GM21528 (cell line): ENCODE measurements around the gene CDH22.

Source experiments
- ATAC-seq: cut with Tn5 transposase; IDR thresholded peaks from one replicate; pipeline ENCODE4 v1.9.1; 2021; ENCODE audit warnings: mild to moderate bottlenecking, moderate library complexity; ENCODE audit not compliant: unreplicated experiment, low FRiP score

CDH22 gene

DNA sequence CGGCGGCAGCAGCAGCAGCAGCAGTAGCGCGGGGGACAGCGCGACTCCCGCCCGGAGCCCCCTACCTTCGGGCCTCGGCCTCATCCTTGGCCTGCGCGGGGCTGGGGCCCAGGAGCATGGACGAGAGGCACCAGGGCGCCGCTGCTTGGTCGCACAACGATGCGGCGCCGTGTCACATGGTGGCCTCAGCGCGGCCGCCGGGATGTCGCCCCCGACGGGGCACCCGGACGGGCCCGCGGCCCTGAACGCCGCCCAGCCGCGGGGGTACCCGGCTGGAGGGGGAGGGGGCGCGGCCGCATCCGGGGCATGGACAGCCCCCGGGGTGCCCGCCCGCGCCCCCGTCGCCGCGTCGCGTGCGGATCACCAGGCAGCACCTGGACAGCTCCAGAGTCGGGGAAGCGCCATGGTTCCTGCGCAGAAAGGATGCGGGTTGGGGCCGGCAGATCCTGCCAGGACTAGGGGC lies 57.1 kb downstream of the CDH22 start:
- no peak for ATAC-seq

DNA sequence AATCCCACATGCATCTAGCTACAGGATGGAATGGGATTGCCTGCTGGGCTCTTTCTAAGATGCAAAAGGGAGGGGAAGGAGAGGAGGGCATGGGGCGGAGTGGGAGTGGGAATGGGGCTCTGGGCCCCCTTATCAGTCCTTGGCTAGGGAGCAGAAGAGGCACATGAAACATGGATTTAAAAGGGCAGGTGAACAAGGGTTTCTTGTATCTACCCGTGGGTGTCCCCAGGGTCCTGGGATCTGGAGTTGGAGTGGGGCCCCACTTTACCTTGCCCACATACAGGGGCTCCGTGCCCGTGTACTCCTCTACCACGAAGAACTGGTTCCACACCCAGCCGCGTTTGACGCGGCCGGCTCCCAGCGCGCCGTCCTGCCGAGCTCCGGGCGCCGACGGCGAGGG lies 57.5 kb downstream of the CDH22 start:
- ATAC-seq = no peak

DNA sequence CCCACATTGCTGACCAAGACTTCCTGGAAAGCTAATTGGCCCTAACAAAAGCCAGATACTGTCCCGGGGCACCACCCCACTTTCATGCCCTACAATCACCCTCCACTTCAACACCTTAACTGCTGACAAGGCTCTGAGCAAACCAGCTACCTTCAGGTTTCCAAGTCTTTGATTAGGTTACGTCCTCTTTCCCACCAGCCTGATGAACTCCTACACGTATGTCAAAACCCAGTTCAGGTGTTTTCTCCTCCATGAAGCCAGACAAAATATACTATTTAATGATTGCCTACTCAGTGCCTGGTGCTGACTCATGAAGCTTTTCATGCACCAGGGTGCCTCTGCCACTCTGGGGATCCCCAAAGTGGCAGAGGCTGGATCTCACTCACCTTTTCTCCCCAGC lies 58.6 kb downstream of the CDH22 start:
- ATAC-seq = no peak

DNA sequence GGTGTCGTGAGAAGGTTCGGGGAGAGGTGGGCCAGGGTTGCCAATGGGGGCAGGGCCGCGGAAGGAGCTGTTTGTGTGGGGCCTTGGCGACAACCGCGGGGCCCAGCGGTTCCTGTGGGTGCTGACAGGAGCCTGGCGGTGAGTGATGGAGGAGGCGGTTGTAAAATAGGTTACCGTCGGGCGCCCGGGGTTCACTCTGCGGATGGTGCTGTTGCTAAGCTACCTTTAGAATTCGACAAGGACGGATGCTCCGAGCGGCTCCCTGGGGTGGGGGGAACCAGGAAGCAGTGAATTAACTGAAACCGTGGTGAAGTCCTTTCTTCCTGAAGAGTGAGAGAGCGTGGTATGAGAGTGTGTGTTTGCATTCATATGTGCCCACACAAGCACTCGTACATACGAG lies 61.7 kb downstream of the CDH22 start:
- ATAC-seq = no peak

DNA sequence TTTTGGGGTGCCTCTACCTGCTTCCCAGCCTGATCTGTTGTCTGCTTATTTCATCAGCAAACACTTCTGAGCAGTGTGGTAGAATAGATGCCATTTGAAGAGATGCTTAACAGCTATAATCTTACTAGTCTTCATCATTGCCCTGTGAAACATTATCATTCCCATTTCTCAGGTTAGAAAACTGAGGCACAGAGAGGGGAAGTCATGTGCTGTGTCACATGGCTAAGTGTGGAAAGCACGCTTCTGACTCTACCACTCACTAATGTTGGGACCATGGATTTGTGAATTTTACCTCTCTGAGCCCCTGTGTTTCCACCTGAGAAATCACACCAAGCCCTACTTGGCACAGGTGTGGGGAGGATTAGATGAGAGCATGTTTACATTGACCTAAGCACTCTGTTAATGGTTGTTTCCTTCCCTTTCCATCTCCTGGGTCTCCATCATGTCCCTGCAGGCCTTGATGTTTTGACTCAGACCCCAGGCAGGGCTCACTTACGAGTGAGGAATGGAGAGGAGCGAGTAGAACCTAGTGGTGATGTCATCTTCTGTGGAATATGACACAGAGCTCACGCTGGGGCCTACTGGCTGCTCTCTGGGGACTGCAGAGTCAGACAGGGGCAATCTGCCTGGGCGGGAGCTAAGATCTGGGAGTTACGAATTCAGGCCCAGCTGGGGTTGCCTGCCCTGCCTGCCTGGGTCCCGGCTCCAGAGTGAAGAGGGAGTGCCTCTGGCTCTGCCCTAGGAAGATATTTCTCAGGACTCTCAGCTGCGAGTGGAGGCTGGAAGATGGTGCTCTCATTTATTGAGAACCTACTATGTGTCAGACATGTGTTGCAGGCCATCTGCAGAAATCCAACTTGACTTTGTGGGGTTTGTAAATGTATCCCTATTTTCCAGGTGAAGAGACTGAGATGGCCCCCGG lies 64.3 kb downstream of the CDH22 start:
- no peak for ATAC-seq

DNA sequence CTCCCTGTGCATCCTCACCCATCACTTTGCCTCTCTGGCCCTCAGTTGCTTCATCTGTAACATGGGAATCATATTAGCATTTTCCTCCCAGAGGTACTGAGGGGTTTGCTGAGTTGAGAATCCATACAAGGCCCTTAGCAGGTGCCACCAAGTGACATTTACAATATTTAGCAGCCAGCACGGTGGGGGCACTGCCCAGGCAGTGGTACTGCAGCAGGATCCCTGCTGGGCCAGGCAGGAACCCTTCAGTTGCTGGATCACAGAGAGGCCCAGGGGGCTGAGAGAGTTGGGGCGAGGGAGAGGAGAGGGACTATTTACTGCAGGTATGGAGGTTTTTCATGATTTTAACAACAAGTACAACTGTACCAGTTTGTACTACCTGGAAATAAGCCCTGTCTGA lies 65.9 kb downstream of the CDH22 start:
- no peak for ATAC-seq

DNA sequence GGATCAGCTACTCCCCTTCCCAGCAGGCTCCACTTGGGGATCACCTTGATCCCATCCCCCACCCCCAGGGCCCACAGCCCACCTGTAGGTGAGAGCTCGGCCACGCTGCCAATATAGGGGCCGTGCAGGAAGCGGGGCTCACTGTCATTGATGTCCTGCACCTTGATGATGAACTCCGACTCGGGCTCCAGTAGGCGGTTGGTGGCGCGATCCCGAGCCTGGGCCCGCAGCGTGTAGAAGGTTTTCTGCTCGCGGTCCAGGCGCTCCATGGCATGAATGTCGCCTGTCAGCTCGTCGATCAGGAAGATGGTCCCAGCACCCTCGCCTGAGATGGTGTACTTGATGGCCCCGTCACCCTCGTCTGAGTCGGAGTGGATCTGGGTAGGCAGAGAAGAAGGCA lies 67.4 kb downstream of the CDH22 start:
- no peak for ATAC-seq

DNA sequence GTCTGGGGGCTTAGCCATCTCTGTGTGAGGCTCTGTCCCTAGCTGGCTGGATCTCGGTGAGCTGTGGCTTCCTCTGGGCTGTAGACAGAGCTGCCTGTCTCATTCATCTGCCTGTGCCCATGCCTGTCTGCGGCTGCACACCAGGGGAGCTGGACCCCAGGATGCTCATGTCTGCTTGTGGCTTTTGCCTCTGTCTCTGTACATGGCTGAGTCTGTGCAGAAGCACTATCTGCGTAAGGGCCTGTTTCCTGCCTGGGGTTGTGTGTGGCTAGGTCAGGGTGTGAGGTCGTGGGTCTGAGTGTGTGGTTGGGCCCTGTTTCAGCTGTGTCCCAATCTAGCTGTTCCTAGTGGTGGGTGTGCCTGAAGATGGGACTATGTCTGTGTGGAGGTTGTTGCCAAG lies 68.2 kb downstream of the CDH22 start:
- ATAC-seq = no peak

DNA sequence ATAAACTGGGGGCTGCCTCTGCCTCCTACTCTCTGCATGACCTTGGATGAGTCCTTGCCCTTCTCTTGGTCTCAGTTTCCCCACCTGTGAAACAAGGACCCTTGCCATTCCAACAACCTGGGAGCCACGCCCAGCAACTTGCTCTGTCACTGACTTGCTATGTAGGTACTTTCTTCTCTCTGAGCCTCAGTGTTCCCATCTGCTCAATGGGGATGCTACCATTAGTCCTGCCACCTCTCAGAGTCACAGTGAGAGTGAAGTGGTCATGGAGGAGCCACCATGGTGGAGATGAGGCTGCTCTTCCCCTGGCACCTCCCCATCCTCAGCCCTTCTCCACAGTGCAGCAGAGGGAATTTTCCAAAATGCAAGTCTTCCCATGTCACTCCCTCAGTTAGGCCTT lies 70.6 kb downstream of the CDH22 start:
- ATAC-seq = no peak

DNA sequence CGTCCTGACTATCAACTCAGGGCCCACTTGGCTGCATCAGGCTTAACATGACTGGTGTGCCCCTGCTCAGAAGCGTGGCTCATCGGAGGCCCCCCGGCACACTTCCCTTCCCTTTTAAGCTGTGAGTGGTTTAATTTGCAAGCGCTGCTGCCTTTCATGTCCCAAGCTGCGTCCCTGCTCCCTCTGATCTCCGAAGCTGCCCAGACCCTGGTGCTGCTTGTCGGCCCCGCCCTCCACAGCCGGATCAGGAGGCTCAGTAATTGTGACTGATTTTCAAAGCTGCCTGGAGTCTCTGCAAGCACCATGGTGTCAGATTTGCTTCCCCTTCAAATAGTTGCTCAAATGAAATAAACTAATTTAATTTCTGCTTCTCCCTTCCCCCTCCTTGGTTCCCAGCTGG lies 71.1 kb downstream of the CDH22 start:
- ATAC-seq = no peak

DNA sequence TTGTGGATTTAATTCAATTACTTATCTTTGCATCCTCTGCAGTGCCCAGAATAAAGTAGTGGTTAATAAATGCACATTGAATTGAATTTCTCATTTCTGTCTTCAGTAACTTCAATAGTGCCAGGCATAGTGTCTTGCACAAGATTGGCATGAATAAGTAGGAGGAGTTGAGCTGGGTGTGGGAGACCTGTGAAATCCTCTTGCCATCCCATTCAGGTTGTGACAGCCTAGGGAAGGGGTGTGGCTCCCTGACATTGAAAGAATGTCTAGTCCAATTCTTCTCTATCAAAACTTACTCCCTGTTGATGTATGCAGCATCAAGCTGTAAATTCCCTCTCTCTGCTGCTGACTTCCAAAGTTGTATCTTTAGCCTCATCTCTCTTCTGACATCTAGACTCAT lies 73.2 kb downstream of the CDH22 start:
- no peak for ATAC-seq

DNA sequence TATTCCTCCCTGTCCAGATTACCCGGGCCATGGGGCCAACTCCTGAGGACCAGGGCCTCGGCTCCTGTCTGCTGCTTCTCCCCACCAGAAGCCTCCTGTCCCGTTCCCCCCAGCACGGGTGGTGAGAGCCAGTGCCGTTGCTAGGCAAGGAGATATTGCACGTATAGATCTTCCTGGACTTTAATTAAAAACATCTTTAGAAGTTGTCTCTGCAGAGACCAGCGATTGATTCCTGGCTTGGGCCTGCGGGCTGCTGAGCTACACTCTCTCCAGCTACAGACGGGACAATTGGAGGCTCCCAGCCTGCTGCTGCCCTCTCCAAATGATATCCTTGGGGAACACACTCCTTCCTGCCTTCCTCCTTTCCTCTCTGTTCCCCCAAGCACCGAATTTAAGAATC lies 74.6 kb downstream of the CDH22 start:
- ATAC-seq = no peak

DNA sequence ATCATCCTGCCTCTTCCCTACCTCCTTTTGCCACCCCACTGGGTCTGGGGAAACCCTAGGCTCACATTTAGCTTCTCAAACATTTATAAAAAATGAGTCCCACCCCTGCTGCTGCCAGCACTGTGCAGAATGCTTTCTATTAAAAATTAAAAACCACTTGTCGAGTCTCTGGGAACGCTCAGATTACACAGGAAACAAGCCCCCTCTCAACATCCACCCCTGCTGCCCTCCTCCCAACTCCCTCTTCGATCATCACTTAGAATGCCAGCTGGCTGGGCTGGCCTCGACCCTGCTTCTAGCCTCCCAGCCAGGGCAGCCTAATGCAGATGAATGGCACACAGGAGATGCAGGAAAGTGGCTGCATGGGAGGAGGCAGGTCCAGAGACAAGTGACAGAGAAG lies 75.8 kb downstream of the CDH22 start:
- ATAC-seq = no peak

DNA sequence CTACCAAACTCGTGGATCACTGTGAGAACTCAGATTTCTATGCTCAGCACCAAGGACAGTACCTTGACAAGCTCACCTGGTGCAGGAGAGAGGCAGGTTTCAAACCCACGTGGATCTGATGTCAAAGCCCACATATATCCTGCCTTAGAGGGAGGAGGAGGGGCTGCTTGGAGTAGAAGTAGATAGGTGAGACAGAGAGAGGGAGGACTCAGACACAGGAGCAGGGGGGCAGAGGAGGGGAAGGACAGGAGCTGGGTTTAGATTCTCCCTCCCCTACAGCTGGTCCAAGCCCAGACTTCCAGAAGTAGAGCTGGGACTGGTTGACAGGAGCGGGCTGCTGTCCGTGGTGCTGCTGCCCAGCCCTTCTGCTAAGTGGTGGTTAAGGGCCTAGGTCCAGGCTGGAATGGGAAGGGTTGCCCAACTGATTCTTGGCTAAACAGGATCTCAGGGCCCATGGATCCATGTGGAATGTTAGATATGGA lies 77.5 kb downstream of the CDH22 start:
- ATAC-seq = no peak

DNA sequence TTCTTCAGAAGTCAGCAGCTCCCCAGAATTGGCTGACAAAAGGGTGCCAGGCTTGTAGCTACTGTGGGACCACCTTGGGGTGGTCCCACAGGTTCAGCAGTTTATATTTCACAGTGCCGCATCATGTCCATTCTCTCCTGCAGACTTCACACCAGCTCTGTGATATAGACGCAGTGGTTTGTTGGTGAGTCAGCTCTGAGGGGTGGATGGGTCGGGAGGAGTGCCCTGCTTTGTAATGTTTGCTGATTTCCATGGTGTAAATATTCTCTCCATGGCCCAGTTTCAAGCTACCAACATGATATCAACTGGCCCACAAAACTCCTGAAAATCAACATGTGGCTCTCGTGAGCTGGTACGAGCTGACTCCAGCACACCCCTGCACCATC lies 78.2 kb downstream of the CDH22 start:
- no peak for ATAC-seq

DNA sequence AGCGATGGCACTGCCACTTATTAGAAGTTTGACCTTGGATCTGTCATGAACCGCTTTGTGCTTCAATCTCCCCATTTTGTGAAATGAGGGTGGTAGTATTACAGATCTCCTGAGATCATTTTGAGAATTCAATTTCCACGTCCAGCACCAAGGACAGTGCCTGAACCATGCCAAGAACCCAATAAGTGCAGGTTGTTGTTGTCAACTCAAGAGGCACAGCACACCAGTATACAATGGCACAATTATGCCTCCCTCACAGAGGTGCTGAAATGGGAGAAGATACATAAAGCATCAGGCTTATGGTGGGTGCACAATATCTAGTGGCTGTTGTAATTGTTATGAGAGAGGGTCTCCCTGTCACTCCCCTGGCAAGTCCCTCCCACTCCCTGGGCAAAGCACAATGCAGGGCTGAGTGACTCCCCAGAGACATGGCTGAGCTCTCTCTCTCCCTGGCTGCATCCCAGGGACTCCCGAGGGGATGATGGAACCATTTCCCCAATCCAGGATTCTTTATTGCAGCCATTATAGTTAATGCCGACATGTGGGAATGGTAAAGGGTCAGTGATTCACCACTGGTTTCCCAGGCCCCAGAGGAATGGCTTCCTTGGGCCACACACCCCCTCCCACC lies 78.7 kb downstream of the CDH22 start:
- no peak for ATAC-seq

DNA sequence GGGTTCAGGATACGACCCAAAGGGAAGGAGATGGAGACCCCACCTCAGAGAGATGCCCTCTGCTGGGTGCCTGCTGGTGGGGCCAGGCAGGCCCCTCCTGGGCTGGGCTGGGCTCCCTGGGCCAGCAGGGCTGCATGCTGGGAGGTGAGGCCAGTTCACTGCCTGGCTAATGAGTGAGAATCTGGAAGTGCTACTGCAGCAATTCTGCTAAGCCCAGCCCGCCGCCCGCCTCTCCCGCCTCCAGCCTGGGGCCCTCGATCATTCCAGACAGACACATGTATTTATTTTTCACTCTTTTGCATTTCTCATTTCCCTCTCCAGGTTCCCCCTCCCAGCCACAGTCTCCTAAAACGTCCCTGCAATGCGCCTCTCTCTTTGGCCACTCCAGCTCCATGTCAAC lies 79.6 kb downstream of the CDH22 start:
- ATAC-seq = no peak

DNA sequence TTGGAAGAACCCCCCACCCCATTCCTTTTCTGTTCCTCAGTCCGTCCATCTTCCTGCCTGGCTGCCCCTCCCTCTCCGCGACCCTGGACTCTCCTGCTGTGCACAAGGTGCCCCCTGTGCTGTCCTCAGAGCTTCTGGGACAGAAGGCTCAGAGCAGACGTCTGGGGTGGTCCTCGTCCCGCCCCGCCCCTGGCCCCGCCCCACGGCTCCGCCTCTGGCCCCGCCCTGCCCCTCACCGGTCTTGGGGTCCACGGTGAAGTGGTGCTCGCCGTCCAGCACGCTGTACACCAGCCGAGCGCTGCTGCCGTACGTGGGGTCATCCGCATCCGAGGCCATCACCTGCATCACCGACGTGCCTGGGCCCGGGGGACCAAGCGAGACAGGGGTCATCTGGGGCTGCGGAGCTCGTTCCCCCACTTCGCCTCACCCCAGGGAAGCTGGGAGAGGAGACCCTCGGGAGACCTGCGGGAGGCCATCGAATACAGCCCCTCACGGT lies 81.0 kb downstream of the CDH22 start:
- no peak for ATAC-seq

DNA sequence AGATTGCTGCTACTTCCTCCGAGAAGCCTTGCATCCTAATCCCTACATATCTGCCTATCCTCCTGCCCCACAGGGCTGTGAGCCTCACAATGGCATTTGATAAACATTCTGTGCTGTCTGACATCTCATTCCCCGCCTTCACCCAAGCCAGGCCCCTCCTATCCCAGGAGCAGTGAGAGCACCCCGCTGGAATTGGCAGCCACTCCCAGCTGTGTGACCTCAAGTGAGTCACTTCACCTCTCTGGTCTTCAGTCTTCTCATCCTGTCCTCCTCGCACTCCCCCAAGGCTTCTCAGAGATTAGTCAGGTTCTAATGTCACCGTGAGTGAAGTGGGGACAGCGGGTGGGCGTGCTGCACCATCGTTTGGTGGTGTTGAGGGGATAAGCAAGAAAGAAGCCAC lies 81.7 kb downstream of the CDH22 start:
- ATAC-seq = no peak

DNA sequence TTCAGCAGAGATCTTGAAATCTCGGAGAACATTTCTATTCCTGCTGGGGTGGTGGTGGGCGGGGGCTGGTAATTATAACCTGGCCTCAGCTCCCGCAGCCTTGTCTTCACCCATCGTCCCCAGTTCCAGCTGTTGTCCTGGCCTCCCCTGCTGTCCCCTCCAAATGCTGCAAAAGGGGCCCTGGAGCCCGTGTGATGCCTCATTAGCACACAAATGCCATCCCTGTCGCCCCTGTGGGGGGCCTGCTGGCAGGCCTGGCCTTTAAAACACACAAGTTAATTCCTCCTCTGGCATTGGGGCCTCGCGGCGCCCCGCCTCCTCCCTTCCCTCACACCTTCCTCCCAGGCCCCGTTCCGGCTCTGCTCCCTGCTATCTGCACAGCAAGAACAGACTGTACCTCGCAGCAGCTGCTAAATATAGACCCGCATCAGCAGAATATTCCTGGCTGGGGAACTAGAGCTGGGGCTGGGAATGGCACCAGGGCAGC lies 85.7 kb downstream of the CDH22 start:
- ATAC-seq = no peak

DNA sequence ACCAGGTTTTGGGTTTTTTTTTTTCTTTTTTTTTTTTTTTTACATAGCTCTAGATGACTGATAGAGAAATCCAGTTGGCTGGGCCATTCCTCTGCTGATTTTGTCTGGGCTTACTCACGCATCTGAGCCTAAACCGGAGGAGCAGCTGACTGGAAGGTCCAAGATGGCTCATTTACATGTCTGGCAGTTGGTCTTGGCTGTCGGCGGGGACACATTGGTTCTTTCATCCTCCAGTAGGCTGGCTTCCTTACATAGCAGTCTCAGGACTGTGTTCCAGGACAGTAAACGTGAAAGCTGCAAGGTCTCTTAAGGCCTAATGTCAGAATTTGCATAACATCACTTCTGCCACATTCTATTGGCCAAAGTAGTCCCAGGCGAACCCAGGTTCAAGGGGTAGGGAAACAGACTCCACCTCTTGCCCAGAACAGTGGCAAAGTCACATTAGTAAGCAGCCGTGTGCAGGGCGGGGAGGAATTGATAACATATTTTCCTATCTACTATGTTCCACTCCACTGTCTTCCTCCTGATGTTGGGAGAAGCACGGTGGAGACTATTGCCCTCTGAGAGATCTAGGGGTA lies 87.0 kb downstream of the CDH22 start:
- ATAC-seq = no peak
